ENCODE results near the gene ANKRD62. TPM values are rescaled to one million over a fixed set of nuclear protein-coding genes. Genes with fewer than 3 reads are reported as not detected.

Gene ANKRD62
- total and polyA plus RNA-seq, 4 donors, result under 0.01 TPM; not detected in 3

DNA sequence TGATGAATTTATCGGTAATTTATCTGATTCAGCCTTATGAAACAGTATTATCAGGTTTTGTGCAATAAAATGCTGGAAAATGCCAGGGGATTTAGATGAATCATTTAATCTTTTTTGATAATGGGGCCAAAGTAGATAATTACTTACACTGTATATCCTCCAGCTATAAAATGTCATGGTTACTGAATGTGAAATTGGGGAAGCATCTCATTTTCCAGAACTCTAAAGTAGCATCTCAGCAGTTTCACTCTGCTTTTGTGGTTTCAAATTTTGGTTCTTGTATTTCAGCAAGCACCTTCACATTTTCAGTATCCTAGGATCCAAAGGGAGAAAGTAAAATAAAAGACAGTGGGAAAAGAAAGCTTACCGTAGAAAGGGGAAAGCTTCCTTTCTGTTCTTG lies 12.8 kb downstream of the ANKRD62 start:
- Histone ChIP-seq H3K27ac (ENCODE audit: low read depth in 1 of 2, low read length in 2 of 2) (no peak overlapping the region), H3K36me3 (ENCODE audit: control insufficient read depth in 4 of 4, insufficient read depth in 3 of 4, low read depth in 1 of 4, low read length in 3 of 4) (no peaks in the 10 kb centered on the region), H3K27me3 (ENCODE audit: control insufficient read depth in 4 of 4, insufficient read depth in 4 of 4, low read length in 3 of 4) (no peaks in the 10 kb centered on the region), H3K9ac (ENCODE audit: low read depth in 1 of 2, low read length in 2 of 2) (no peak overlapping the region), H3K9me3 (ENCODE audit: control insufficient read depth in 4 of 4, low read length in 3 of 4) (no peaks in the 10 kb centered on the region), H3K4me3 (ENCODE audit: low read depth in 1 of 3, low read length in 3 of 3) (no peak overlapping the region), H3K4me1 (ENCODE audit: control insufficient read depth in 4 of 4, insufficient read depth in 4 of 4, low read length in 3 of 4) (peaks cover 0 to 3% (median 0%) of the 10 kb centered on the region in 4 donors)
- TF ChIP-seq GABPA (IDR thresholded peaks at IDR 0.05 in 1 of 2, conservative IDR thresholded peaks at IDR 0.05 in 1 of 2) (no peak), FOXA1 (IDR thresholded peaks at IDR 0.05) (no peak), RAD21 (IDR thresholded peaks at IDR 0.05) (no peak), JUND (IDR thresholded peaks at IDR 0.05) (no peak), EGR1 (IDR thresholded peaks at IDR 0.05; ENCODE audit: low read depth in 2 of 2) (no peak), SP1 (IDR thresholded peaks at IDR 0.05) (no peak), HNF4G (IDR thresholded peaks at IDR 0.05) (no peak), TAF1 (conservative IDR thresholded peaks at IDR 0.05) (no peak), FOXA2 (IDR thresholded peaks at IDR 0.05) (no peak), HNF4A (conservative IDR thresholded peaks at IDR 0.05) (no peak), YY1 (IDR thresholded peaks at IDR 0.05) (no peak), NR2F2 (IDR thresholded peaks at IDR 0.05) (no peak), RXRA (IDR thresholded peaks at IDR 0.05) (no peak)
- TF ChIP-seq, protein P1, sequence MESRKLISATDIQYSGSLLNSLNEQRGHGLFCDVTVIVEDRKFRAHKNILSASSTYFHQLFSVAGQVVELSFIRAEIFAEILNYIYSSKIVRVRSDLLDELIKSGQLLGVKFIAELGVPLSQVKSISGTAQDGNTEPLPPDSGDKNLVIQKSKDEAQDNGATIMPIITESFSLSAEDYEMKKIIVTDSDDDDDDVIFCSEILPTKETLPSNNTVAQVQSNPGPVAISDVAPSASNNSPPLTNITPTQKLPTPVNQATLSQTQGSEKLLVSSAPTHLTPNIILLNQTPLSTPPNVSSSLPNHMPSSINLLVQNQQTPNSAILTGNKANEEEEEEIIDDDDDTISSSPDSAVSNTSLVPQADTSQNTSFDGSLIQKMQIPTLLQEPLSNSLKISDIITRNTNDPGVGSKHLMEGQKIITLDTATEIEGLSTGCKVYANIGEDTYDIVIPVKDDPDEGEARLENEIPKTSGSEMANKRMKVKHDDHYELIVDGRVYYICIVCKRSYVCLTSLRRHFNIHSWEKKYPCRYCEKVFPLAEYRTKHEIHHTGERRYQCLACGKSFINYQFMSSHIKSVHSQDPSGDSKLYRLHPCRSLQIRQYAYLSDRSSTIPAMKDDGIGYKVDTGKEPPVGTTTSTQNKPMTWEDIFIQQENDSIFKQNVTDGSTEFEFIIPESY (IDR thresholded peaks at IDR 0.05), result no peak
- TF ChIP-seq, protein P2, sequence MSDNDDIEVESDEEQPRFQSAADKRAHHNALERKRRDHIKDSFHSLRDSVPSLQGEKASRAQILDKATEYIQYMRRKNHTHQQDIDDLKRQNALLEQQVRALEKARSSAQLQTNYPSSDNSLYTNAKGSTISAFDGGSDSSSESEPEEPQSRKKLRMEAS (IDR thresholded peaks at IDR 0.05), result no peak
- TF ChIP-seq, protein P3, sequence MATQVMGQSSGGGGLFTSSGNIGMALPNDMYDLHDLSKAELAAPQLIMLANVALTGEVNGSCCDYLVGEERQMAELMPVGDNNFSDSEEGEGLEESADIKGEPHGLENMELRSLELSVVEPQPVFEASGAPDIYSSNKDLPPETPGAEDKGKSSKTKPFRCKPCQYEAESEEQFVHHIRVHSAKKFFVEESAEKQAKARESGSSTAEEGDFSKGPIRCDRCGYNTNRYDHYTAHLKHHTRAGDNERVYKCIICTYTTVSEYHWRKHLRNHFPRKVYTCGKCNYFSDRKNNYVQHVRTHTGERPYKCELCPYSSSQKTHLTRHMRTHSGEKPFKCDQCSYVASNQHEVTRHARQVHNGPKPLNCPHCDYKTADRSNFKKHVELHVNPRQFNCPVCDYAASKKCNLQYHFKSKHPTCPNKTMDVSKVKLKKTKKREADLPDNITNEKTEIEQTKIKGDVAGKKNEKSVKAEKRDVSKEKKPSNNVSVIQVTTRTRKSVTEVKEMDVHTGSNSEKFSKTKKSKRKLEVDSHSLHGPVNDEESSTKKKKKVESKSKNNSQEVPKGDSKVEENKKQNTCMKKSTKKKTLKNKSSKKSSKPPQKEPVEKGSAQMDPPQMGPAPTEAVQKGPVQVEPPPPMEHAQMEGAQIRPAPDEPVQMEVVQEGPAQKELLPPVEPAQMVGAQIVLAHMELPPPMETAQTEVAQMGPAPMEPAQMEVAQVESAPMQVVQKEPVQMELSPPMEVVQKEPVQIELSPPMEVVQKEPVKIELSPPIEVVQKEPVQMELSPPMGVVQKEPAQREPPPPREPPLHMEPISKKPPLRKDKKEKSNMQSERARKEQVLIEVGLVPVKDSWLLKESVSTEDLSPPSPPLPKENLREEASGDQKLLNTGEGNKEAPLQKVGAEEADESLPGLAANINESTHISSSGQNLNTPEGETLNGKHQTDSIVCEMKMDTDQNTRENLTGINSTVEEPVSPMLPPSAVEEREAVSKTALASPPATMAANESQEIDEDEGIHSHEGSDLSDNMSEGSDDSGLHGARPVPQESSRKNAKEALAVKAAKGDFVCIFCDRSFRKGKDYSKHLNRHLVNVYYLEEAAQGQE (IDR thresholded peaks at IDR 0.05), result no peak
- TF ChIP-seq, protein P4, sequence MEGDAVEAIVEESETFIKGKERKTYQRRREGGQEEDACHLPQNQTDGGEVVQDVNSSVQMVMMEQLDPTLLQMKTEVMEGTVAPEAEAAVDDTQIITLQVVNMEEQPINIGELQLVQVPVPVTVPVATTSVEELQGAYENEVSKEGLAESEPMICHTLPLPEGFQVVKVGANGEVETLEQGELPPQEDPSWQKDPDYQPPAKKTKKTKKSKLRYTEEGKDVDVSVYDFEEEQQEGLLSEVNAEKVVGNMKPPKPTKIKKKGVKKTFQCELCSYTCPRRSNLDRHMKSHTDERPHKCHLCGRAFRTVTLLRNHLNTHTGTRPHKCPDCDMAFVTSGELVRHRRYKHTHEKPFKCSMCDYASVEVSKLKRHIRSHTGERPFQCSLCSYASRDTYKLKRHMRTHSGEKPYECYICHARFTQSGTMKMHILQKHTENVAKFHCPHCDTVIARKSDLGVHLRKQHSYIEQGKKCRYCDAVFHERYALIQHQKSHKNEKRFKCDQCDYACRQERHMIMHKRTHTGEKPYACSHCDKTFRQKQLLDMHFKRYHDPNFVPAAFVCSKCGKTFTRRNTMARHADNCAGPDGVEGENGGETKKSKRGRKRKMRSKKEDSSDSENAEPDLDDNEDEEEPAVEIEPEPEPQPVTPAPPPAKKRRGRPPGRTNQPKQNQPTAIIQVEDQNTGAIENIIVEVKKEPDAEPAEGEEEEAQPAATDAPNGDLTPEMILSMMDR (IDR thresholded peaks at IDR 0.05; ENCODE audit: low read depth, low read length, missing input control), result no peak
- TF ChIP-seq, protein P5, sequence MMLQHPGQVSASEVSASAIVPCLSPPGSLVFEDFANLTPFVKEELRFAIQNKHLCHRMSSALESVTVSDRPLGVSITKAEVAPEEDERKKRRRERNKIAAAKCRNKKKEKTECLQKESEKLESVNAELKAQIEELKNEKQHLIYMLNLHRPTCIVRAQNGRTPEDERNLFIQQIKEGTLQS (IDR thresholded peaks at IDR 0.05), result no peak
- no peak for DNase-seq (ENCODE audit: low spot score)
- WGBS, result 87% methylated on average over 2 of the region's 2 CpGs
